GM12878 (cell line): ENCODE results near the gene RTCA. TPM values are rescaled to one million over a fixed set of nuclear protein-coding genes. Genes with fewer than 3 reads are reported as not detected.
"Not testable (repeated sequence)": the region's sequence is repeated elsewhere in the genome, so short reads cannot be mapped to it uniquely, and the experiment has no call there.

Experiments used
- ATAC-seq: fragments of 200-7000 bp; cut with Tn5 transposase; 3 replicates; pipeline ENCODE4 v1.9.1; 2020; ENCODE audit warnings: mild to moderate bottlenecking, moderate library complexity
- BruUV-seq: library from RNA; stranded (reverse); fragments of 400-500 nt; replicated peaks from 2 replicates; lab custom pipeline; 2021; lab: Mats Ljungman, UMichigan
- CTCF ChIA-PET: fragments of 300-600 bp; sonication (Branson Sonifier 250); formaldehyde crosslinking; extraction: SDS; loops from one replicate; lab custom pipeline; 2021; ENCODE audit warnings: inconsistent platforms; lab: Yijun Ruan, JAX
- POLR2A ChIA-PET: fragments of 350-600 bp; formaldehyde crosslinking; extraction: SDS; loops from one replicate; lab custom pipeline; 2021; ENCODE audit warnings: inconsistent platforms; lab: Charles Lee
- RAD21 ChIA-PET: fragments of 300-600 bp; sonication (Branson Sonifier 250); formaldehyde crosslinking; loops from one replicate; lab custom pipeline; 2023; ENCODE audit warnings: antibody characterized with exemption; ENCODE audit not compliant: unreplicated experiment; lab: Charles Lee
- SMC1A ChIA-PET: fragments of 300-600 bp; sonication (Branson Sonifier 250); formaldehyde crosslinking; loops from one replicate; lab custom pipeline; 2023; ENCODE audit not compliant: unreplicated experiment, uncharacterized antibody; lab: Charles Lee
- DNase-seq: peaks from one replicate; pipeline ENCODE4 v3.0.0-alpha.2; 2011; ENCODE audit warnings: low read depth, low spot score
- FAIRE-seq: peaks from 3 replicates; lab custom pipeline; 2011; peaks lifted over from hg19 to GRCh38; lab: Jason Lieb, UNC
- H2AFZ ChIP-seq: 2 replicates; pipeline ENCODE4 v1.6.0; 2011; ENCODE audit warnings: low read depth, low read length, control low read depth; ENCODE audit not compliant: control insufficient read depth
- H3K27ac ChIP-seq: 2 replicates; pipeline ENCODE4 v1.5.1; 2011; ENCODE audit warnings: control low read depth; ENCODE audit not compliant: control insufficient read depth, insufficient read depth
- H3K27me3 ChIP-seq, 2 experiments: replicated peaks in 1 of 2; 2 replicates each; pipeline versions ENCODE4 v1.6.0 to v1.6.1; 2011; ENCODE audit warnings: low read length in 1 of 2; ENCODE audit not compliant: control insufficient read depth in 2 of 2, insufficient read depth in 2 of 2
- H3K36me3 ChIP-seq, 2 experiments: 2 replicates each; pipeline ENCODE4 v1.5.1; 2011; ENCODE audit warnings: low read length in 1 of 2; ENCODE audit not compliant: control insufficient read depth in 2 of 2, insufficient read depth in 2 of 2
- H3K4me1 ChIP-seq: 2 replicates; pipeline ENCODE4 v1.6.1; 2011; ENCODE audit warnings: mild to moderate bottlenecking, low read length, moderate library complexity, mixed read lengths; ENCODE audit not compliant: control insufficient read depth, insufficient read depth
- H3K4me2 ChIP-seq: 2 replicates; pipeline ENCODE4 v1.6.0; 2011; ENCODE audit warnings: control low read depth; ENCODE audit not compliant: control insufficient read depth, insufficient read depth
- H3K4me3 ChIP-seq: fragments of 200-600 bp; sonication (generic); 2 replicates; pipeline ENCODE4 v1.5.1; 2016
- H3K79me2 ChIP-seq: 2 replicates; pipeline ENCODE4 v1.6.0; 2011; ENCODE audit warnings: low read length; ENCODE audit not compliant: control insufficient read depth, insufficient read depth
- H3K9ac ChIP-seq: 2 replicates; pipeline ENCODE4 v1.8.0; 2011; ENCODE audit warnings: low read length, control low read depth, mixed read lengths; ENCODE audit not compliant: control insufficient read depth, insufficient read depth
- H3K9me3 ChIP-seq: replicated peaks from 3 replicates; pipeline ENCODE4 v1.5.1; 2011; ENCODE audit warnings: mild to moderate bottlenecking, low read length; ENCODE audit not compliant: control insufficient read depth, insufficient read depth
- H4K20me1 ChIP-seq: 2 replicates; pipeline ENCODE4 v1.6.0; 2011; ENCODE audit not compliant: control insufficient read depth, insufficient read depth
- IRF3 ChIP-seq: fragments of 450-650 bp; IDR thresholded peaks from 2 replicates; pipeline ENCODE4 v1.6.1; 2014; ENCODE audit warnings: mild to moderate bottlenecking
- WGBS: methylation state at CpG from one replicate; pipeline ENCODE4 v1.1.6; 2016; ENCODE audit warnings: low lambda C conversion rate; ENCODE audit not compliant: insufficient replicate concordance, insufficient coverage; ENCODE audit errors: missing lambda C conversion rate; 5-methylcytosine and 5-hydroxymethylcytosine counted together
- in situ Hi-C: fragments of 300-500 bp; cut with MboI; formaldehyde crosslinking; loops from 9 replicates; pipeline ENCODE4 v1.14.3; 2018; ENCODE audit warnings: mixed read lengths
- intact Hi-C: fragments of 100-400 bp; cut with micrococcal nuclease; formaldehyde crosslinking; loops from one replicate; pipeline ENCODE4 v1.14.2; 2022; ENCODE audit not compliant: unreplicated experiment
- polyA plus RNA-seq, 11 experiments: library from polyadenylated mRNA; depleted of rRNA in 4 of 11; unstranded in 6 of 11; stranded (reverse) in 5 of 11; fragments of >200 nt; fragmentation: Nextera tagmentation in 4 of 11; fragmentation: Illumina TruSeq in 1 of 11; extraction: Ambion mirVana in 4 of 11; extraction: Trizol in 1 of 11; gene quantifications; 1 replicate in 1 of 11; 2 replicates in 10 of 11; pipeline versions ENCODE4 v1.2.1 to v1.2.3, GENCODE V29; 2011 to 2016; ENCODE audit warnings: inconsistent platforms in 2 of 11, missing spikeins in 2 of 11, low read depth in 1 of 11
- total RNA-seq, 4 experiments: library from RNA; depleted of rRNA in 3 of 4; stranded (reverse); fragments of >200 nt in 3 of 4; fragmentation: Illumina TruSeq in 1 of 4; extraction: Trizol in 1 of 4; gene quantifications; 2 replicates each; pipeline versions ENCODE4 v1.2.1 to v1.2.3, GENCODE V29; 2013 to 2021

The RTCA gene
- total and polyA plus RNA-seq, 10 of the 15 experiments (the other 5 are each of a cell fraction or from before 2014, with no cell fraction given), result 10.3 to 63.5 (median 37.3) TPM

- ATAC-seq, H3K79me2 ChIP-seq, H3K27me3 ChIP-seq, in situ Hi-C loops, H3K36me3 ChIP-seq, H4K20me1 ChIP-seq, RAD21 ChIA-PET, H3K4me1 ChIP-seq, H3K4me3 ChIP-seq, BruUV-seq, intact Hi-C loops, H3K27ac ChIP-seq, DNase-seq, H3K9ac ChIP-seq, FAIRE-seq, H3K4me2 ChIP-seq, H3K9me3 ChIP-seq, H2AFZ ChIP-seq: not testable (repeated sequence)
- SMC1A ChIA-PET, result interaction anchor here (1.0 to 1.5 kb wide), 3 partner anchors 31 to 163 kb away, joined by 3 read pairs; partner anchors contain the start of gene RTCA
- POLR2A ChIA-PET, result interaction anchor here (0.6 kb wide), 1 partner anchor 510 kb away, joined by 3 read pairs; no protein-coding TSS in a partner anchor
- CTCF ChIA-PET, result interaction anchor here (1.6 kb wide), 1 partner anchor 162 kb away, joined by 4 read pairs; no protein-coding TSS in a partner anchor
These were observed 31.0 kb downstream of the RTCA start for GRCh38 chr1:100296997-100297396.

DNA sequence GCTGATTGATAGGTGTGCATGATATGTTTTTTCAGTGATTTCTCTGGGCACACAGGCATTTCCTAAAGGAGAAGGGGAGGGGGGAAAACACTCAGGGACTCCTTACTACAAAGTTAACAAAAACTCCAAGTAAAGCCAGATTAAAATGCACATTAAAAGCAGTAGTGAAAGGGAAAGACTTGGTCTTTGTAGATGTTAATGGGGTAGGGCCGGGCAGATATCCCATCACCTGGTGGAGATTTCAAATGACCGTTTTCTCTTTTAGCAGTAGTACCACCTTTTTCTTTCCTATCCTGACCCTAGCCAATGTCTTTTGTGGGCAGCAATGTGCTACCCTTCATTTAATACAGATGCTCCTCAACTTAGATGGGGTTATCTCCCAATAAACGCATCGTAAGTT is 32.5 kb downstream of the RTCA start:
- in situ Hi-C loops (no loop called here), intact Hi-C loops (no loop called here)
- H3K27me3 ChIP-seq, result no peaks in the 10 kb centered on the region
- FAIRE-seq, result no peak
- no peaks in the 10 kb centered on the region for H3K4me1 ChIP-seq
- WGBS, result 97% methylated on average over 4 of the region's 4 CpGs
- DNase-seq, result no peak
- no peaks in the 10 kb centered on the region for H3K36me3 ChIP-seq
- no peaks in the 10 kb centered on the region for H3K79me2 ChIP-seq
- TF ChIP-seq IRF3, result no peak
- no peak overlapping the region for H3K4me3 ChIP-seq
- ATAC-seq, result no peak
- ChIA-PET RAD21 (interaction anchor here (1.0 kb wide), 1 partner anchor 15 kb away, joined by 3 read pairs; no protein-coding TSS in a partner anchor), SMC1A (interaction anchor here (1.0 to 1.4 kb wide), 2 partner anchors 57 to 158 kb away, joined by 3 read pairs; no protein-coding TSS in a partner anchor), CTCF (interaction anchor here (1.0 to 1.1 kb wide), 2 partner anchors 9 to 587 kb away, joined by 3 read pairs; no protein-coding TSS in a partner anchor), POLR2A (interaction anchor here (1.0 kb wide), 1 partner anchor 9 kb away, joined by 3 read pairs; no protein-coding TSS in a partner anchor)
- H2AFZ ChIP-seq, result no peak overlapping the region
- no peak overlapping the region for H3K9ac ChIP-seq
- no peak overlapping the region for H3K4me2 ChIP-seq
- H4K20me1 ChIP-seq, result no peaks in the 10 kb centered on the region
- H3K27ac ChIP-seq, result no peak overlapping the region
- TSS peak; percentile 19 for BruUV-seq
- H3K9me3 ChIP-seq, result no peaks in the 10 kb centered on the region
